B cell (primary cell): ENCODE measurements around the gene NGDN.

Source experiments
- CTCF ChIP-seq: fragments of 200-600 bp; IDR thresholded peaks from one replicate; pipeline ENCODE4 v1.8.0; 2022; ENCODE audit warnings: antibody characterized with exemption, mild to moderate bottlenecking
- EZH2 ChIP-seq: IDR thresholded peaks from 2 replicates; pipeline ENCODE4 v1.6.1; 2012; ENCODE audit warnings: borderline replicate concordance, low read depth, mild to moderate bottlenecking, moderate library complexity, low read length; ENCODE audit not compliant: insufficient read depth, poor library complexity, severe bottlenecking

- no peak for TF ChIP-seq CTCF
- TF ChIP-seq EZH2, result no peak
Observed at GRCh38 chr14:23450379-23450778, 19.1 kb upstream of the NGDN start.
